ENCODE measurements around the gene SEPTIN10. TPM values are rescaled to one million over a fixed set of nuclear protein-coding genes. Genes with fewer than 3 reads are reported as not detected.

Gene SEPTIN10
- not detected in 2 replicates for total RNA-seq (2011; cell fraction: chromatin; rRNA removed; ENCODE audit: low replicate concordance)
- not detected in 2 replicates for total RNA-seq (2011; cell fraction: nucleolus; rRNA removed)
- total RNA-seq (2011; cell fraction: nucleoplasm; rRNA removed) = not detected in 2 replicates
- total RNA-seq (2014; rRNA removed) (not detected in 2 replicates), total RNA-seq (2014; rRNA removed; fragmentation: Illumina TruSeq; extraction: Trizol) (not detected in 2 replicates), total RNA-seq (2015; rRNA removed; fragmentation: Illumina TruSeq; extraction: Trizol) (not detected in 2 replicates), total RNA-seq (2021) (0.22 and 0.40 TPM in 2 replicates), polyA plus RNA-seq (2011; rRNA removed) (not detected in 2 replicates), polyA plus RNA-seq (2014; fragmentation: Illumina TruSeq; extraction: Trizol) (not detected in 2 replicates), polyA plus RNA-seq (2014; fragmentation: Nextera tagmentation; extraction: Ambion mirVana) (not detected), polyA plus RNA-seq (2014; rRNA removed) (not detected in 2 replicates), polyA minus RNA-seq (2011; rRNA and poly(A)+ RNA removed) (not detected in 2 replicates), Bru-seq, nascent RNA (percentile 14 among the genes with signal in this experiment), BruChase-seq, experiment 1, labeled RNA remaining after a 2-hour chase (percentile 15 among the genes with signal in this experiment), BruChase-seq, experiment 2, labeled RNA remaining after a 6-hour chase (percentile 16 among the genes with signal in this experiment)
- not detected in 2 replicates for polyA plus RNA-seq (2011; cell fraction: cytosol; rRNA removed)
- polyA plus RNA-seq (2011; cell fraction: nucleus; rRNA removed) = not detected in 2 replicates
- not detected in 2 replicates for polyA plus RNA-seq (2012)
- polyA minus RNA-seq (2011; cell fraction: cytosol; rRNA and poly(A)+ RNA removed) = not detected in 2 replicates
- polyA minus RNA-seq (2011; cell fraction: nucleus; rRNA and poly(A)+ RNA removed) = not detected in 2 replicates
- long read RNA-seq, experiment 1 = 0 reads
- long read RNA-seq, experiment 2 = 0 reads
- long read RNA-seq, experiment 3 = 0 reads

GRCh38 chr2:109613922-109614714, at the start of gene SEPTIN10, which contains the start of gene SOWAHC:
TSS of gene SEPTIN10 (minus strand) at chr2:109613966. CDS start at chr2:109613827, 139 bp downstream.
TSS of gene SOWAHC (plus strand) at chr2:109614364. CDS start at chr2:109614490, 126 bp downstream.
- FAIRE-seq (no peak), ATAC-seq (no peak; the same call in 2 of the 3 replicates), DNase-seq (ENCODE audit: extremely low read depth in 1 of 4, low spot score in 3 of 4) (peak in 2 of 4 experiments; percentile 18 to 23)
- no peak within 1 kb of the TSS for H3K9ac ChIP-seq (ENCODE audit: insufficient read depth in 1 of 2, low read depth in 2 of 2, low read length in 2 of 2)
- H3K79me2 ChIP-seq (ENCODE audit: control insufficient read depth, insufficient read depth, low read length) = no peaks in the 10 kb centered on the region
- H2AFZ ChIP-seq (ENCODE audit: low read depth, low read length) = no peak within 1 kb of the TSS
- ChIA-PET POLR2A (no interaction called here), CTCF (ENCODE audit: low intra/inter-chr PET ratio) (no interaction called here)
- intact Hi-C loops (cut with micrococcal nuclease) = no loop called here
- no peak within 1 kb of the TSS for H3K4me3 ChIP-seq
- H3K27ac ChIP-seq (ENCODE audit: extremely low read depth, low read depth, low read length) = no peak within 1 kb of the TSS
- BruUV-seq (replicated peaks) = no TSS peak
- no peaks in the 10 kb centered on the region for H3K36me3 ChIP-seq (ENCODE audit: control insufficient read depth, insufficient read depth, low read length)
- no peaks in the 10 kb centered on the region for H4K20me1 ChIP-seq (replicated peaks; ENCODE audit: control insufficient read depth, insufficient read depth, low read length)
- H3K4me1 ChIP-seq (replicated peaks in 1 of 2; ENCODE audit: control insufficient read depth in 2 of 2, insufficient read depth in 2 of 2, low read length in 2 of 2) = no peaks in the 10 kb centered on the region
- WGBS (ENCODE audit: insufficient coverage, low coverage, missing lambda C conversion rate) = 56% methylated on average over 29 of the region's 104 CpGs
- in situ Hi-C loops (cut with MboI) = no loop called here
- no peaks in the 10 kb centered on the region for H3K9me3 ChIP-seq (replicated peaks; ENCODE audit: control insufficient read depth, insufficient read depth, low read depth, low read length)
- H3K4me2 ChIP-seq (ENCODE audit: insufficient read depth, low read length) = no peak within 1 kb of the TSS
- no peaks in the 10 kb centered on the region for H3K27me3 ChIP-seq (ENCODE audit: control insufficient read depth in 2 of 2, insufficient read depth in 2 of 2, low read length in 2 of 2)
- no peaks in the 10 kb centered on the region for H3K9me1 ChIP-seq (ENCODE audit: control insufficient read depth, insufficient read depth, low read length)
- no peak for TF ChIP-seq ESRRA (IDR thresholded peaks at IDR 0.05; ENCODE audit: borderline replicate concordance, low read depth)
- TF ChIP-seq ZKSCAN8 (CRISPR knock-in tag; IDR thresholded peaks at IDR 0.05) = no peak
- no peak for TF ChIP-seq MTA1 (IDR thresholded peaks at IDR 0.05; ENCODE audit: borderline replicate concordance)
- peak in 1 of 2 experiments; percentile 10 for TF ChIP-seq E2F6 (IDR thresholded peaks at IDR 0.05; ENCODE audit: borderline replicate concordance in 1 of 2, extremely low read depth in 1 of 2, insufficient read depth in 1 of 2, insufficient read length in 1 of 2, low read depth in 1 of 2, low read length in 1 of 2, poor library complexity in 1 of 2, severe bottlenecking in 1 of 2)
- no peak for TF ChIP-seq JUNB (CRISPR knock-in tag; conservative IDR thresholded peaks at IDR 0.05)
- no peak for TF ChIP-seq ZNF707 (CRISPR knock-in tag; conservative IDR thresholded peaks at IDR 0.05)
- no peak for TF ChIP-seq DIDO1 (tag; IDR thresholded peaks at IDR 0.05; ENCODE audit: low read depth)
- TF ChIP-seq SMARCC2 (IDR thresholded peaks at IDR 0.05; ENCODE audit: low read depth) = no peak

All from K562 (cell line).